Stimulated activated CD4-positive, alpha-beta T cell treated with anti-CD3 and anti-CD28 coated beads, Interleukin-1b, Interleukin-23, amount 100 ng/mL, for 1 hour (primary cell): ENCODE measurements around the gene LIAS.
"Not testable (repeated sequence)": the region's sequence is repeated elsewhere in the genome, so short reads cannot be mapped to it uniquely, and the experiment has no call there.

ENCODE experiments used
- DNase-seq, 2 donors: peaks; one replicate each; pipeline ENCODE4 v3.0.0-alpha.2; 2020; ENCODE audit warnings: low read depth in 2 of 2

LIAS gene

DNA sequence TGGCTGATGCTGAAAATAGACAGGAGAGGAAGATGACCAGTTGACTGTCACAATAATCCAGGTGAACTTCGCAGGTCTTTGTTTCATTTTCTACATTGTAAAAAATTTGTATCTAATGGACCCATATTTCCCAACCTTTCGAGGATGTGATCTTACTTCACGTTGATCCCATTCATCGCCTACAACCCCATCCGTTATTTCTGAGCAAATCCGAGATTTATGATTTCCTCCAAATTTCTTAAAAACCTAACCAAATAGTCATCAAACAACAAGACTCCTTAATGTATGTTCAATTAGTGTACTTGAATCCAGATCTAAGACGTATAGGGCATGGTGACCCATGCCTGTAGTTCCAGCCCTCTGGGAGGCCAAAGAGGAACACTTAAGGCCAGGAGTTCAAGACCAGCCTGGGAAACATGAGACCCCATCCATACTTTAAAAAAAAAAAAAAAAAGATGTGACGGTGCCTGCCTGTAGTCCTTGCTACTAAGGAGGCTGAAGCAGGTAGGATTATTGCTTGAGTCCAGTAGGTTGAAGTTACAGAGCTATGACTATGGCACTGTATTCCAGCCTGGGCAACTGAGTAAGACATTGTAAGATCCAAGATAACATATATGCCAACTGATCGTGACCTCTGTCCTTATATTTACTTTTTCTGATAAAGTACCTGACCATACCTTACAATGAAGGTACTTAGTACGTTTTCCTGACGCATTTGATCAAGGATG lies 5.8 kb upstream of the LIAS start:
- DNase-seq: no peak

DNA sequence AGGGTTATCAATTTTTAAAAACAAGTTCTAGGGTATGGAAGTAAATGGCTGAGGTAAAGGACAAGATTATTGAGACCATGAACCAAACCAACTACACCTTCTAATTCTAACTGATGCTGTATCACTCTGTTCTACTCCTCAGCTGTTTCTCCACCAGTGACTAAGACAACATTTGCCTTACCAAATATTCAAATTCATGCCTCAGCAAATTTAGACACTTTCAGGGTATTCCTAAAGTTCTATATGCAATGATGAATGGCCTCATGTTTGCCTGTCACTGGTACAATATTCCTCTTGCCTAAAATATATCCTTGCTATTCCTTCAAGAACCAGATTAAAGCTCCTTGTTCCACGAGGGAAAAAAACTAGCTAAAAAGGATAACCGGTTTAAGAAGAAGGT lies 5.1 kb upstream of the LIAS start:
- DNase-seq: no peak

DNA sequence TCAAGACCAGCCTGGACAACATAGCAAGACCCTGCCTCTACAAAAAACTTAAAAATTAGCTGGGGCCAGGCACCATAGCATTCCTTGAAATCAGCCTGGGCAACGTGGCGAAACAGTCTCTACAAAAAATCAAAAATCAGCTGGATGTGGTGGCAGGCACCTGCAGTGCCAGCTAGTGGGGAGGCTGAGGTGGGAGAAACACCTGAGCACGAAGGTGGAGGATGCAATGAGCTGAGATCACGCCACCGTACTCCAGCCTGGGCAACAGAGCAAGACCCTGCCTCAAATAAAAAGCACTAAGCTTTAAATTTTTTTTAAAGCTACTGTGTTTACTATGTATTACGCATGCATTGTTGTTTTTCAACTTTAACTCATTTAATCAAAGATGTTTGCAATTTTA lies 3.4 kb upstream of the LIAS start:
- DNase-seq: no peak

DNA sequence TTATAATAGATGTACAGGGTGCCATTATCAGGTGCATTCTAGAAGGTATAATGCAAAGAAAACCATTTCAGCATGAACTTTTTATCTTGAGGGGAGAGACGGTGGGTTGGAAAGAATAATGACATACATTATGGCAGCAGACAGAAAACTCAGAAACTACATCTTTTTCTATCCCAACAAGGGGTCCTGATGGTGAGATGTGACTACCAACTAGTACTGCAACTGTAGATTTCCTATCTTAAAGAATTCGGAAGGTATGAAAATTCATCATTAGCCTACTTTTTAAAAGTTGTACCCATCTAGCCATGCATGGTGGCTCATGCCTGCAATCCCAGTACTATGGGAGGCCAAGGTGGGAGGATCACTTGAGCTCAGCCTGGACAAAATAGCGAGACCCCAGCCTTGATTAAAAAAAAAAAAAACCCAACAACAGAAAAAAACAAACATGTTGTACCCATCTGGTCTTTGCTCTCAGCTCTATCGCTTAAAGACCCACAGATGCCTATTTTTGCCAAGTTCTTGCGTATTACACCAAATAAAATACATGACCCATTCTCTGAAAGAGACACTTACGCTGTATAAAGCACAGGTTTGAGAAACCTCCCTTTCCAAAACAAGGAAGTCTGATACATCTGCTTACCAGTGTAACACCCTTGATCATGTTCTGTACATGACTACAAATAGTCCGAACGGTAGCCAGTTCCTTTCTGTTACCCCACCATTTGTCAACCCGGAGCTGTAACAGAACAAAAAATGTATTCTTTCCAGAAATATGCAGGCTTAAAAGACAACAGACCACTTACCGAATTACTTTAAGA lies 1.7 kb upstream of the LIAS start:
- DNase-seq: no peak

DNA sequence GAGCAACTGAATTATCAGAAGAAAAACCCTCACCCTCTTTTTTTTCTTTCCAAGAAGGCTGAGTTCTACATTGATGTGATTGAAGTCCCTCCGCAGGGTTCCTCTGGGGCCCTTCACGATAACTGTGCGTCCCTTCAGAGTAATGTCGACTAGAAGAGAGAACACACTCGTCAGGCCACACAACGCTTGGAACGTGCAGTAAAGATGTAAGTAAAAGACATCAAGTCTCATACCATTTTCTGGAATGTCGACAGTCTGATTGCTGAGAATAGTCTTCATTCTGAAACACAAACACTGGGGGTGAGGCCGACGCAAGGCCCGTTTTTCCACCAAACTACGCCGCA lies 723 bp upstream of the LIAS start:
- DNase-seq: not testable (repeated sequence)

DNA sequence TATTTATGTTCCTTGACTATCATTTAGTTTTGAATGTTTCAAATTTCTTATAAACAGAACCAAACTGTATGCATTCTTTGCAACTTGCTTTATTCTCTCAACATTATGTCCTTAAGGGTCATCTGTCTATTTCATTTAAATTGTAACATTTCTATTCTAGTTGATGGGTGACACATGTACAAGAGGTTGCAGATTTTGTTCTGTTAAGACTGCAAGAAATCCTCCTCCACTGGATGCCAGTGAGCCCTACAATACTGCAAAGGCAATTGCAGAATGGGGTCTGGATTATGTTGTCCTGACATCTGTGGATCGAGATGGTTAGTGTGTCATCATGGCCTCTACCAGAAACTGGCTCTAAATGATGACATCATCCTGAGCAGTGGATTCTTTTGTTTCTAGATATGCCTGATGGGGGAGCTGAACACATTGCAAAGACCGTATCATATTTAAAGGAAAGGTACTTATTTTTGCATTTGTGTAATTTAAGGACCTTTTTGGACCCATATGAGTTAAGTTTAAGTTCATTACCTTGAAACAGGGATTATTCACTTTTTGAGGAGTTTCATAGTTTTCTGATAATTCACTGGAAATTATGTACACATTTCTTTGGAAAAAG lies 6.1 kb downstream of the LIAS start:
- no peak for DNase-seq

DNA sequence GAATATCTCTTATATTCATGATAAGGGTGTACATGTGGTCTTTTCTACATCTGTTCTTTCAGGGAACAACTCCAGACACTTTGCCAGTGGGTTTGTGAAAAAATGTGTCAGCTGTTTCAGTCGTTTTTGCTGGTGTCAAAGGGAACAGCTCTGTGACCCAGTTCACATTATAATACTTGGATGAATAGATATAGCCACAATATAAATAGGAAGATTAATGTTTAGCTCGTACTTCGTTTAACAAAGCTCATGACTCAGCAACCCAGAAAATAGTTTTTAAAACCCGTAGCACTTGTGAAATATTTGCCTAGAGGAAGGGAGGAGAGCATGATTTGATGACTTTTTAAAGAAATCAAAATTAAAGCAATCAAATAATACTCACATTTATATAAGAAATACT lies 7.9 kb downstream of the LIAS start:
- no peak for DNase-seq

DNA sequence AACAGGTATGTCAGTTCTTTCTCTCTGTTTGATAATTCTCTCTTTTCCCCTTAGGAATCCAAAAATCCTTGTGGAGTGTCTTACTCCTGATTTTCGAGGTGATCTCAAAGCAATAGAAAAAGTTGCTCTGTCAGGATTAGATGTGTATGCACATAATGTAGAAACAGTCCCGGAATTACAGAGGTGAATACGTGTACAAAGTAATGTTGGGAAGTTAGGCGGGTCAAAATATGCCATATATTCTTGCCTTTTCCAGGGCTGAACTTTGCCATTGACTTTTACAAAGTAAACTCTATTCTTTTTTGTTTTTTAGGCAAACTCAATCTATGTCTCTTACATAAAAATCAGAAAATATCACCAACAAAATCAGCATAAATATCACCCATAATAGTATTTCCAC lies 8.6 kb downstream of the LIAS start:
- DNase-seq: no peak

DNA sequence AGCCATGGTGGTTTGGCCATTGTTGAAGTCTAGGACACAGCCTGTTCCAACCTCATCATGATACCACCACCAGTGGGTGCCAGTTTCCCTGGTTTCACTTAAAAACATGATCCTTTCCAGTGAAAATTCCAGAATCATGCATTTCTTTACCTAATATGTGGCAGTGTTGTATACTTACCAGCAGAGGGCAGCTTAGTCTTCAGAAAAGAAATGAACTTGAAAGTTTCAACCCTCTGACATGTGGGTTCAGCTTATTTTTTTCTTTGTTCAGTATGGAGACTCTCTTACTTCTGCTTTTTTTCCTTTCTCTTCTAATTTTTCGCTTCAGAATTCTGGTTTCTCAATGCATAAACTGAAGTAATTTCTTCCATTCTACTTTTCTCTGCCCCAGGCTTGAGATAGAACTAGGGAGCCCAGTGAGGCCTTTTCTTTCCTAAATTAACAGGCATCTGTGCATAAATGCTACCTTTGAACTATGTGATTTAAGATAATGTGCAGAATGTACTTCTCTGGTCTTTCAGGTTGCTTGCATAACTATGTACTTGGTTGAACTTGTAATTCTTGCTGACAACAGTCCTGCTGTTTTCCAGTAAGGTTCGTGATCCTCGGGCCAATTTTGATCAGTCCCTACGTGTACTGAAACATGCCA lies 10.7 kb downstream of the LIAS start:
- no peak for DNase-seq

DNA sequence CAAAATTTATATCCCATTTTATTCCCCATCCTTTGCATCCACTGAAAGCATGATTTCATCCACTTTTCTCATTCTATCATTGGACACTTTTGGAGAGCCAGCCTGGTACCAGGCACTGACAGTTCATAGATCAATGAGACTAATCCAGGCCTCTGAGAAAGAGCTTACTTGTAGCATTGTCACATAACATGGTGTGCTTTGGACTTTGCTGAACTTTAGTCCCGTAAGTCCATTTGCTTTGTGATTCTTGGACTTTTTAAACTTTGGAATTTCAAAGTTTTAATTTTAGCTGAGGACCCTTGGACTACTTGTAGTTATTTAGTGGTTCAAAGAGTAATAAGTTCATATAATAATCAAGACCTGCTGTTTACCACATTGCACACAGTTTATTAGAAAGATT lies 11.5 kb downstream of the LIAS start:
- no peak for DNase-seq

DNA sequence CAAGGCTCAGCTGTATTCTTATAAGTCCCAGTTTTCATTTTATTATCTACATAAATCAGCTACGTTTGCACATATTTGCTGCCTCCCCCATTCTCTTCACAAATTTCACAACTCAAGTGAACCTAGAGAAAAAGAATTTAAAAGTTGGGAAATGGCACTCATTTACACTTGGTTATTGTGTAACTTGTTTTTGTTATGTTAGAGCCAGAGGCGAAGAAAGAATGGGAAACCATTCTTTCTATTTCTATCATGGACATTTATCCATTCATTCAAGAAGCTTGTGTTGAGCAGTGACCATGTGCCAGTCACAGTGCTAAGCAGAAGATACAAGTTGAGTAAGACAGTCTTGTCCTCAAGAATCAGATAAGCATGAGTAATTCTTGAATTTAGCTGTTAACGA lies 13.5 kb downstream of the LIAS start:
- DNase-seq: no peak

DNA sequence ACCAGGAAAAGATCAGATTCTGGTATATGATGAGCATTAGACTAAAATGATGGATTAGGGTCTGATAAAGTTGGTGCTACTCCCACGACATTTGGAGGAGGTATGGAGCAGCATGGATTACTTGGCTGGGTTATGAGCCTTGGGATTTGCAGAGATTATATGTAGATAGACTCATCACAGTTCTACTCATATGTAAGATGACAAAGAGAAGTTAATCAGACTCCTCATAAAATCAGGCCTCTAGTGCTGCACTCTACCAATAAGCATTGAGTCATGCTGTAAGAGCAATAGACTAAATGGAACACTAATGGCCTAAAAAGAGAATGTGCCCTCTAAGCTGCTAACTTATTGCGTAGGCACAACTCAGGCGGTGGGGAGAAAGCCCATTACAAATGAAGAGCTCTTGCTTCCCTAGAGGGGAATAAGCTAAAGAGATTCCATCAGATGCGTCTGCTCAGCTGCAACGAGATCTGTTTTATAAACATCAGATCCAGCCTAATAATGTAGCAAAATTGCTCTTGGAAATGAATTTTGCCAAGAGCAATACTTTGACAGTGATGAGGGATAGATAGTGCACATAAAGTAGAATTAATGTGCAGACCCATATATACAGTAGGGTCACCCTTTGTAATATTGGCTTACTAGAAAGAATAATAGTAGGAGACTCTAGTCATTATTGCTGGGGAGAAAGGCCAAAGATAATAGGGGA lies 17.5 kb downstream of the LIAS start:
- DNase-seq: no peak

DNA sequence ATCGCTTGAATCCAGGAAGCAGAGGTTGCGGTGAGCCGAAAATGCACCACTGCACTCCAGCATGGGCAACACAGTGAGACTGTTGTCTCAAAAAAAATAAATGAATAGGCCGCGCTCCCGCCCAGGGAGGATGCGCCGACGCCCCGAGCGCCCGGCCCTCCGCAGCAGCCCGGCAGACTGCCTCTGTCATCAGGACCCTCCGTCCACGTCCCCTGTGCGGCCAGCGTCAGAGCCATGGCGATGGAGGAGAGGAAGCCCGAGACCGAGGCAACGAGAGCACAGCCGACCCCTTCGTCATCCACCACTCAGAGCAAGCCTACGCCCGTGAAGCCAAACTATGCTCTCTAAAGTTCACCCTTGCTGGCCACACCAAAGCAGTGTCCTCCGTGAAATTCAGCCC lies 21.4 kb downstream of the LIAS start:
- DNase-seq: no peak

DNA sequence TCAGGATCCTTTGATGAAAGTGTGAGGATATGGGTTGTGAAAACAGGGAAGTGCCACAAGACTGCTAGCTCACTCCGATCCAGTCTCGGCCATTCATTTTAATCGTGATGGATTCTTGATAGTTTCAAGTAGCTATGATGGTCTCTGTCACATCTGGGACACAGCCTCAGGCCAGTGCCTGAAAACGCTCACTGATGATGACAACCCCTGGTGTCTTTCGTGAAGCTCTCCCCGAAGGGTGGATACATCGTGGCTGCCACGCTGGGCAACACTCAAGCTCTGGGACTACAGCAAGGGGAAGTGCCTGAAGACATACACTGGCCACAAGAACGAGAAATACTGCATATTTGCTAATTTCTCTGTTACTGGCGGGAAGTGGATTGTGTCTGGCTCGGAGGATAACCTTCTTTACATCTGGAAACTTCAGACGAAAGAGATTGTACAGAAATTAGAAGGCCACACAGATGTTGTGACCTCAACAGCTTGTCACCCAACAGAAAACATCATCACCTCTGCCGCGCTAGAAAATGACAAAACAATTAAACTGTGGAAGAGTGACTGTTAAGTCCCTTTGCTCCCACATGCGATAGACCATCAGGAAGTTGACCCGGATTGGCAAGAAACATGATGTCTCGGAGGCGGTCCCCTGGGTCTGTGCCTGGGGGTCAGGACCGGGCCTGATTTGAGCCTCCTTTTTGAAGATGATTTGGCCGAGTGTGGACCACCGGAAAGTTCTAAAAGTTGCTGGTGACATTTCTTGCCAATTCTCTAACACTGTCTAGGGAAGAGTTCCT lies 22.2 kb downstream of the LIAS start:
- DNase-seq: no peak

DNA sequence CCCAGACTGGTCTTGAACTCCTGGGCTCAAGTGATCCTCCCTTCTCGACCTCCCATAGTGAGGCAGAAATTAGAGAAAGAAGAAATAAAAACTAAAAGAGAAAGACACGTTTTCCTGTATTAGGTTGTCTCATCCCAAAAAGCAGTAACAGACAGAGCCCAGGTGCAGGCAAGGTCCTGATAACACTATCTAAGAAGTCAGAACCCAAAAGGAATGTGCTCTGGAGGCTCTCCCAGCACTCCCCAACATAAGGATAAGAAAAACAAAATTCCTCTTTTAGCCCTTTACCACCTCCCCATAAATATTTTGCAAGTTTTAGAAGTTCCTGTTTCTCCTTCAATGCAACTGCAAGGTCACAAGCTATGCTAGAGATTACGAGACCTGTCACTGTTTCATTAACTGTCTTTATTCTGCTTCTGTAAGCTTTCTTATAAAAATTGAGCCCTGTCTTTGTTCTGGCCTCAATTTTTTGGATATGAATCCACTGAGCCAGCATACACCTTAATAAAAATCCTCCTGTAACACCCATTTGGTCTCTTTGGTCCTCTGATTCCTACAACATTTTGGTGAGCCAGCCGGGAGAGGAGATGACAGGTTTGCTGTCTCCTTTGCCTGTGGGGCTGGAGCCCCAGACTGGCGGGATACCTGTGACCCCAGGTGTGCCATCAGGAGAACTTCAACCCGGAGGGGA lies 25.9 kb downstream of the LIAS start:
- no peak for DNase-seq

DNA sequence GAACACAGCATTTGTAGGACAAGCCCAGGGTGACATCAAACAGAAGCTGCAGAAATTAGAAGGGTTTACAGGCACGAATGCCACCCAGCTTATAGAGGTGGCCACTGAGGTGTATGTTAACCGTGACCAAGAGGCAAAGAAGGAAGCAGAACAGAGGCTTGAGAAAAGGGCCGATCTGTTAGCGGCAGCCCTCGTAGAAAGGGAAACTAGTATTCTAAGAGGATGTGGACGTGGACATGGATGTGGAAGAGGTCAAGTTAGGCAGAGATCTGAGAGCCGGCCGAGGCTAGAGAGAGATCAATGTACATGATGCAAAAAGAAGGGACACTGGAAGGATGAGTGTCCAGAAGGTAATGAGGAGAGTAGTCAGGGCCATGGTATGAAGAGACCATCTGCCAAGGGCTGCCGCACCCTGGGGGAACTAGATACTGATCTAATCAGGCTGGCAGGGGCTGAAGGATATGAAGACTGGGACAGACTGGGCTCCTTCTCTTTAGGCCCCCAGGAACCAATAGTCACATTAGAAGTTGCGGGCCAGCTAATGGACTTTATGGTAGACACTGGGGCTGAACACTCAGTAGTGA lies 27.5 kb downstream of the LIAS start:
- no peak for DNase-seq

DNA sequence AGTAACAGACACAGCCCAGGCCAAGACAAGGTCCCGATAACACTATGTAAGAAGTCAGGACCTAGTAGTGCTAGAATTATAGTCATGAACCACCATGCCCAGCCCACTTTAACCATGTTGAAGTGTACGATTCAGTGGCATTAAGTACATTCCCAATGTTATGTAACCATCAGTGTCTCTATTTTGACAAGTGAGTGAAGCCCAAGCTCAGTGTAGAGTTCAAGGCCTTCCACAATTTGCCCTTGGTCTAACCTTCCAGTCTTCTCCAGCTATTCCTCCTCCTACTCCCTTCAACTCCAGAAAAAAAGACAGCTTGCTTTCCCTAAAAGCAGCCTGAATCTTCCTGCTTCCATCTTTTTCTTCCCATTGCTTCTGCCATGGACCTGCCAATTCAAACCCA lies 31.5 kb downstream of the LIAS start:
- DNase-seq: no peak

DNA sequence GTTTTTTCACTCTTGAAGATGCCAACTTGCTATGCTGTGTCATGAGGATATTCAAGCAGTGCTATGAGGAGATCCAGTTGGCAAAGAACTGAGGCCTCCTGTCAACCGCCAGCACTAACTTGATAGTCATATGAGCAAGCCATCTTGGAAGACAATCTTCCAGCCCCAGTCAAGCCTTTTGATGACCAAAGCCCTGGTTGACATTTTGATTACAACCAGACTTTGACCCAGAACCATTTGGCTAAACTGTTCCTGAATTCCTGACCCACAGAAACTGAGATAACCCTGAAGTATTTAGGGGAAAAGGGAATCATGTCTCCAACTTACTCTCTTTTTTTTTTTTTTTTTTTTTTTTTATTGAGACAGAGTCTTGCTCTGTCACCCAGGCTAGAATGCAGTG lies 35.5 kb downstream of the LIAS start:
- DNase-seq: no peak

DNA sequence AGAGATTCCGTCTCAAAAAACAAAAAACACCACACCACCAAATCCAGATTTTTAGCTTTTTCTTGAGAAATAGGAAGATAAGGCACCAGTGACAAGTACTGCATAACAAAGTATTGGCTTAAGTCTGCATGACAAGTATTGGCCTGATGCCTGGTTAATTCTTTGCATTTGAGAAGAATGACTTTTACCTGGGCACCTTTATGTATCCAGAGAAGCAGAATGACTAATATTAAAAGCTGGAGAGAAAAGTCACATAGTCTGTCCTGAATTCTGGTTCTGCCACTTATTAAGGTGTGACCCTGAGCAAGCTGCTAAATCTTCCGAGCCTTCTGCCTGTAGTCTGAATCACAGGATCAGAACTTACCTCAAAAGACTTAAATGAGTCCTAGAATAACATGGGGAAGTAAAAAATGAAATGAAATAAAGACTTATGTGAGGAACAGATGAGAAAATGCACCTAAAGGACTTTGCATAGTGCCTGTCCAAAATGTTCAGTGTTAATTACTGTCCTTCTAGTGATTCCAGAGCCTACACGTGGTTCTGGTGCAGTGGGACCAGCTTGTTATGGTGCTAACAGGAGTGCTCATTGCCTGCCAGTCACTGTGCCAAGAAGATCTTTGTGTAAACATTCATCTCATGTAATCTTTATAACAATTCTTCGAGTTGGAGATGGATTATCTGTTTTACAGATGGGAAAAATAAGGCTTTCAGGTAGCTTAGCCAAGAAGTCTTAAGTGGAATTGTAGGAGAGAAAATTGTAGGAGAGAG lies 36.8 kb downstream of the LIAS start:
- no peak for DNase-seq
